Activated CD4-positive, alpha-beta T cell treated with anti-CD3 and anti-CD28 coated beads, Interleukin-2, amount 50 U/mL, for 4 hours (primary cell): Measurements from ENCODE around the gene ANKRD60.

ENCODE experiments used
- DNase-seq, 2 experiments: peaks; one replicate each; pipeline ENCODE4 v3.0.0-alpha.2; 2020

The ANKRD60 gene

DNA sequence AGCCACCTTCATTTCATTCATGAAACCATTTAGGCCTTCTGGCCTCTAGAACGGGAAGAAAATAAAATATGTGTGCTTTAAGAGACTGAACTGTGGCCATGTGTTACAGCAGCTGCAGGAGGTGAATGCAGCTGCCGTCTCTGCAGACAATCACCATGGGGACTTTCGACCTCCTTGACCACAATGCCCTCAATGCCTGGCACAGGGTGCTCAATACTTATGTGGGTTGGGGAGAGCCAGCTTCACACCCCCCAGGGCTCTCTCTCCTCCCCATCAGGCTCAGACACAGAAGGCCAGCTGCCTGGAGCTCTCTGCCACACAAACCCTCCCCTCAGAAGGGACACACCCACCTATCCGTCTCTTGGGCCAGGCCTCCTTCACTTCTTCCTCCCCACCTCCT lies 43.5 kb downstream of the ANKRD60 start:
- no peak for DNase-seq

GRCh38 chr20:58184063-58184462 lies 44.4 kb downstream of the ANKRD60 start:
- DNase-seq: no peak

DNA sequence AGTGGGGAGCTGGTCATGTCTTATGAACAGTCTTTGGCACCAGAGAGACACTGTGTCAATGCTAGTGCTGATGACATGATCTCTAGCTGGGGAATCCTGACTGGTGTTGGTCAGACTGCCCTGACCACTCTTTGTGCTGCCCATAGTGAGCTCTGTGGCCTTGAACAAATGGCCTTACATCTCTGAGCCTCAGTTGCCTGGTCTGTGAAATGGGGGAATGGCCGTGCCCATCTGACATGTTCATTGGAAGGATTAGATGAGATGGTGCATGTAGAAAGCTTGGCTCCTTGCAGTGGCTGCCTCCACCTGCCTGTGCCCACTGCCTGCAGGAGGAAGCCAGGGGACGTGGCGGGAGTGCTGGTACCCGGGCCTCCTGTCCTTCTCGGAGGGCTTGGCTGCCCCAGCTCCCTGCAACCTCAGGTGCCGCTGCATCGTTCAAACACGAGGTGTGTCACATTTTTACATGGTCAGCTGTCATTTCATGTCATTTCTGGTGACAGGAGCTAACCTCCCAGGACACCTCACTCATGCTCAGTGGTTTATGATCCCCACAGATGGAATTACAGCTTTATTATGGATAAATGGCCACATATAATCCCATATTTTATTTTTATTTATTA lies 45.8 kb downstream of the ANKRD60 start:
- DNase-seq: no peak

GRCh38 chr20:58179432-58180099 lies 48.9 kb downstream of the ANKRD60 start:
- DNase-seq: peak; percentile 51 to 52

- no peak for DNase-seq
Observed at GRCh38 chr20:58179083-58179431, 49.4 kb downstream of the ANKRD60 start.

DNA sequence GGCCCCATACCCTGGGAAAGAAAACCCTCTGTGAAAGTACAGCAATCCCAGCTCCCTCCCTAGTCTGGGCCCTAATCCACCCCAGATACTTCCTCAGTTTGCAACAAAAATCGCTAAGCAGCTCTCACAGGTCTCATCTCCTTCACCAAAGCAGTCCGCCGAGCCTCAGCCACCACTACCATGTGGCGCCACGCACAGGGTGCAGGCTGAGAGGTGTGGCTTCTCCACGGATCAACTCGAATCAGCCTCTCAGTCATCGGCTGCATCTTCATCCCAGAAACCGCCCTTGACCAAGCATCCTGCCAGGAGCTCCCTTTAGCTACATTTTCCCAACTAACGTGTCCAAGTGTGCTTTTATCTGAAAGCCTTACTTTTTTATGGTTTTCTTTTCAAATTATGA lies 50.7 kb downstream of the ANKRD60 start:
- no peak for DNase-seq

GRCh38 chr20:58175836-58176235 lies 52.6 kb downstream of the ANKRD60 start:
- DNase-seq: no peak

- no peak for DNase-seq
Observed at GRCh38 chr20:58175425-58175824, 53.0 kb downstream of the ANKRD60 start.

GRCh38 chr20:58174708-58175280 lies 53.7 kb downstream of the ANKRD60 start:
- DNase-seq: no peak

DNA sequence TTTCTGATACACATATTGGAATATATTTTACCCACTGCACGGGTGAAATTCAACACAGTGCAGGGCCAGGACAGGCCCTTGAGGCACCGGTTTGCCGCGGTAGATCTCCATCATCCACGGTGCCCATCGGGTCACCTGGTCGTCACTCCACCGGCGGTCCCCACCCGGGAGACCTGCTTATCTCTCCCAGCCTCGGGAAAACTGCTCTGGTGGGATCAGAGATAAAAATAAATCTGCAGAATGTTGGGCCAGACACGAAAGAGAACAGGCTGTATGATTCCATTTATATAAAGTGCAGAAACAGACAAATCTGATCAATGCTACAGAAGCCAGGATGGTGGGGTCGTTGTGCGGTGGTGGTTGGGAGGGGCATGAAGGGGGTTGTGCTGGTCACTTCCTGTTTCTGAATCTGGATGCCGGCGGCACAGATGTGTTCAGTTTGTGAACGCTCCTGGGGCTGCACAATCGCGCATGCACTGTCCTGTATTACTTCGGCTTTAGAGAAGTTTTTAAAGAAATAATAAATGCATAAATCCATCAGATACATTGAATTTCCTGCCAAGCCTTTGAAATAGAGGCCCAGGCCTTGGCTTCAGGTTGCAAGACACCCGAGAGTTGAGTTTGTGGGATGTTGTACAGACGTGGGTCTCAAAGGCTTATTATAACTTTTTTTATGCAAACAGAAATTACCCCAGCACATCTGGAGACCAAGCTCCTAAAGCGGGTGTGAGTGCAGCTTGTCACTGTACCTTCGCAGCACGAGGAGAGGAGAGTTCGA lies 54.3 kb downstream of the ANKRD60 start:
- DNase-seq: no peak

DNA sequence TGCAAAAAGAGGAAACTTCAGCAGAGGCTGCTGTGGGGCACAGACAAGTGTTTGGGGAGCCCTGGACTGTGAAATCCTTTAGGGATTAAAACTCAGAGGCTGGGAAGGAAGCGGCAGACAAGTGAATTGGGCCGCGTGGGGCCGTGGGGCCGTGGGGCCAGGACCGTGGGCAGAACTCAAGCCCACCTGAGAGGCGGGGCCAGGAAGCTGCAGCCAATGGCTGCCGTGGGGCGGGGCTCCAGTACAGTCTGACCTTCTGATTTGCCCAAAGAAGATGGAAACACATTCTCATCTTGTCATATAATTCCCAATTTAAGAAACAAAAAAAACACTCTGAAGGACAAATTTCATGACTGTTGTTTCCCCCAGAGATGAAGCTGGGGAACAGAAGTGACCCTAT lies 55.4 kb downstream of the ANKRD60 start:
- DNase-seq: no peak

DNA sequence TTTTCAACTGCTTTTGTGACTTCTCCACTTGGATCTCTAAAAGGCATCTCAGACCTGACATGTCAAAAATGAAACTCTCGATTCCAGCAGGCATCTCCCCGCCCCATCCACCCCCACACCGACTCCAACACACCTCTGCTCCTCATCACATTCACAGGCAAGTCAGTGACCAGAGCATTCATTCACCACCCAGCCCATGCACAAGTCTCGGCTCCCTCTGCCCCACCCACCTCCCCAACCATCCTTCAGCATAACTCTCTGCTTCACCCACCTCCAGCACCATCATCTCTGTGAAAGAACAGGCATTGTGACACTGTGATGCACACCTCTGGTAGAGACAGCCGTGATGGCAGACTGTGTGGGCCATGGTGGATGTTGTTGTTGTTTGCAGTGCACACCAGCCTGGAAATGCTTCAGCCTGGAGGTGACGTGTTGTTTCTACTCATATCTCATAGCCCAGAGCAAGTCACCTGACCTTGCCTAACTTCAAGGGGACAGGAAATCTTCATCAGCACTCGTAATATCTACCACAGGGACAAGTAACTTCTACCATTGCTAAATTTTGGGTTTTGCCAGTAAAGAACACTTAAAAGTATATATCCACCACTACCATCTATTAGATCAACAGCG lies 56.5 kb downstream of the ANKRD60 start:
- no peak for DNase-seq

- no peak for DNase-seq
Observed at GRCh38 chr20:58169450-58169849, 59.0 kb downstream of the ANKRD60 start.

DNA sequence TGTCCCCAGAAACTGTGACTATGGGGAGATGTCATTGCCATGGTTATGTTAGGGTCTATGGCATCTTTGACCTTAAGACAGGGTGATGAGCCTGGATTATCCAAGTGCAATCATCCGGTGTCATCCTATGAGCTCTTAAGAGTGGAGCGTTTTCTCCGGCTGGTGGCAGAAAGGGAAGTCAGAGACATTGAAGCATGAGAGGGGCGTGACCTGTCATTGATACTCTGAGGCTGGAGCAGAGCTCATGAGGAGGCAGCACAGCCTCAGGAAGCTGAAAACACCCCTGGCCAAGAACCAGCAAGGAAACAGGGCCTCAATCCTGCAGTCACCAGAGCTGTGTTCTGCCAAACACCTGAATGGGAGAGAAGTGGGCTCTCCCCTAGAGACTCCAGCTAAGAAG lies 59.6 kb downstream of the ANKRD60 start:
- no peak for DNase-seq

GRCh38 chr20:58167759-58168158 lies 60.7 kb downstream of the ANKRD60 start:
- DNase-seq: no peak
